NT2/D1 (cell line): ENCODE measurements around the gene PDK2.
"Not testable (repeated sequence)": the region's sequence is repeated elsewhere in the genome, so short reads cannot be mapped to it uniquely, and the experiment has no call there.

Experiments used
- DNase-seq: peaks from one replicate; pipeline ENCODE4 v3.0.0-alpha.2; 2011; ENCODE audit warnings: low read depth, low spot score
- H3K27me3 ChIP-seq: 2 replicates; pipeline ENCODE4 v1.6.0; 2011; ENCODE audit warnings: mild to moderate bottlenecking; ENCODE audit not compliant: insufficient read length, insufficient read depth
- H3K36me3 ChIP-seq: 2 replicates; pipeline ENCODE4 v1.6.1; 2011; ENCODE audit warnings: mild to moderate bottlenecking, low read length, mixed read lengths; ENCODE audit not compliant: insufficient read depth, insufficient read length
- H3K4me1 ChIP-seq: 2 replicates; pipeline ENCODE4 v1.5.1; 2011; ENCODE audit not compliant: insufficient read depth, insufficient read length
- H3K4me3 ChIP-seq: 2 replicates; pipeline ENCODE4 v1.5.1; 2011; ENCODE audit warnings: low read depth; ENCODE audit not compliant: insufficient read length
- H3K9ac ChIP-seq: 2 replicates; pipeline ENCODE4 v1.6.0; 2011; ENCODE audit warnings: low read depth; ENCODE audit not compliant: insufficient read length
- H3K9me3 ChIP-seq: 2 replicates; pipeline ENCODE4 v1.5.1; 2011; ENCODE audit warnings: mild to moderate bottlenecking, low read length; ENCODE audit not compliant: insufficient read depth
- SUZ12 ChIP-seq: IDR thresholded peaks from 2 replicates; pipeline ENCODE4 v1.6.1; 2011; ENCODE audit not compliant: insufficient read length, insufficient read depth; ENCODE audit errors: extremely low read depth
- YY1 ChIP-seq: IDR thresholded peaks from 2 replicates; pipeline ENCODE4 v1.6.1; 2011; ENCODE audit not compliant: insufficient read length, insufficient read depth
- ZNF274 ChIP-seq: IDR thresholded peaks from 2 replicates; pipeline ENCODE4 v1.6.1; 2011; ENCODE audit warnings: mild to moderate bottlenecking, low read depth, low read length

Gene PDK2

DNA sequence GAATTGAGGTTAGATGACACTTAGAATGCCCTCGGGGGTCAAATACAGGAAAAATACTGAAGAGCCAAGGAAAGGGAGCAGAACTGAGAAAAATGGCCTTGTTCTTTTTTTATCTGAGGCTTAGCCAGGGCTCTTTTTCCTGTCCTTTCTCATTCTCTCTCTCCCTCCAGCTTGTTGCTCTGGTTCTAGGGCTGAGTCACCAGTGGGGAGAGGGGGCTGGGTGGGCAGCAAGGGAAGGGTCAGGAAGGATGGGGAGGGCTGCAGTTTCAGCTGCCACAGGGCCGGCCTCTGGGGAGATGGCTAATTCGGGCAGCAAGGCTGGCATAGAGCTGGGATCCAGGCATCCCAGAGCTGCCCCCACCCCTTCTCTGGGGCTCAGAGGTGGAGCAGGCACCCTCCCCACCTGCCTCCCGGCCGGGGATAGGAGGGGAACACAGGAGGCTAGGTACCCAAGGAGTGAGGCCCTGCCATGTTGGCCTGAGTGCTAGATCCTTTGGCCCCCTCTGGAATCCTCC lies 35.3 kb upstream of the PDK2 start:
- H3K4me3 ChIP-seq: no peak overlapping the region
- TF ChIP-seq ZNF274 (no peak), YY1 (no peak), SUZ12 (no peak)
- no peak overlapping the region for H3K9ac ChIP-seq
- peaks cover 11% of the 10 kb centered on the region for H3K36me3 ChIP-seq
- H3K4me1 ChIP-seq: peaks cover 48% of the 10 kb centered on the region
- peaks cover 18% of the 10 kb centered on the region for H3K27me3 ChIP-seq
- no peak for DNase-seq
- H3K9me3 ChIP-seq: no peaks in the 10 kb centered on the region

- Histone ChIP-seq H3K27me3 (peaks cover 18% of the 10 kb centered on the region), H3K36me3 (peaks cover 11% of the 10 kb centered on the region), H3K9me3 (no peaks in the 10 kb centered on the region), H3K4me3 (no peak overlapping the region), H3K4me1 (peaks cover 49% of the 10 kb centered on the region), H3K9ac (no peak overlapping the region)
- DNase-seq: no peak
- TF ChIP-seq SUZ12 (no peak), YY1 (no peak), ZNF274 (no peak)
Measured at GRCh38 chr17:50060951-50061712, 34.0 kb upstream of the PDK2 start.

DNA sequence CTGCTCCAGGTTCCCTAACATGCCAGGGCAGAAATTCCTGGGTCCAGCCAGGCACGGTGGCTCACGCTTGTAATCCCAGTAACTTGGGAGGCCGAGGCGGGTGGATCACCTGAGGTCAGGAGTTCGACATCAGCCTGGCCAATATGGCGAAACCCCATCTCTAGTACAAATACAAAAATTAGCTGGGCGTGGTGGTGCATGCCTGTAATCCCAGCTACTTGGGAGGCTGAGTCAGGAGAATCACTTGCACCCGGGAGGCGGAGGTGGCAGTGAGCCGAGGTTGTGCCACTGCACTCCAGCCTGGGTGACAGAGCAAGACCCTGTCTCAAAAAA lies 33.5 kb upstream of the PDK2 start:
- not testable (repeated sequence) for H3K4me3 ChIP-seq, H3K9ac ChIP-seq
- peaks cover 18% of the 10 kb centered on the region for H3K27me3 ChIP-seq

GRCh38 chr17:50062293-50063243 lies 32.6 kb upstream of the PDK2 start:
- DNase-seq: no peak
- H3K9me3 ChIP-seq: no peaks in the 10 kb centered on the region
- TF ChIP-seq ZNF274: no peak
- TF ChIP-seq SUZ12: no peak
- no peak for TF ChIP-seq YY1
- peaks cover 43% of the 10 kb centered on the region for H3K4me1 ChIP-seq
- H3K9ac ChIP-seq: no peak overlapping the region
- no peak overlapping the region for H3K4me3 ChIP-seq
- peaks cover 11% of the 10 kb centered on the region for H3K27me3 ChIP-seq
- peaks cover 12% of the 10 kb centered on the region for H3K36me3 ChIP-seq

More for the DNA sequence above, 33.5 kb upstream of the PDK2 start:
- DNase-seq, H3K9me3 ChIP-seq: not testable (repeated sequence)
- Histone ChIP-seq H3K4me1 (peaks cover 49% of the 10 kb centered on the region), H3K36me3 (peaks cover 14% of the 10 kb centered on the region)

GRCh38 chr17:50063561-50064252 lies 31.4 kb upstream of the PDK2 start:
- H3K9ac ChIP-seq: no peak overlapping the region
- no peak for DNase-seq
- H3K4me1 ChIP-seq: peaks cover 37% of the 10 kb centered on the region

GRCh38 chr17:50064253-50065001 lies 30.7 kb upstream of the PDK2 start:
- Histone ChIP-seq H3K9me3 (no peaks in the 10 kb centered on the region), H3K4me1 (peaks cover 30% of the 10 kb centered on the region), H3K4me3 (no peak overlapping the region), H3K9ac (no peak overlapping the region), H3K36me3 (peaks cover 14% of the 10 kb centered on the region), H3K27me3 (no peaks in the 10 kb centered on the region)
- no peak for DNase-seq
- TF ChIP-seq ZNF274: no peak
- no peak for TF ChIP-seq YY1
- no peak for TF ChIP-seq SUZ12

More at GRCh38 chr17:50063561-50064252, 31.4 kb upstream of the PDK2 start:
- H3K36me3 ChIP-seq: peaks cover 14% of the 10 kb centered on the region
- TF ChIP-seq ZNF274 (no peak), SUZ12 (no peak), YY1 (no peak)
- no peak overlapping the region for H3K4me3 ChIP-seq
- no peaks in the 10 kb centered on the region for H3K9me3 ChIP-seq
- H3K27me3 ChIP-seq: peaks cover 2% of the 10 kb centered on the region
